ENCODE measurements around the gene EBLN2.
"Not testable (repeated sequence)": the region's sequence is repeated elsewhere in the genome, so short reads cannot be mapped to it uniquely, and the experiment has no call there.

Gene EBLN2

GRCh38 chr3:73066243-73066642 lies 4.8 kb downstream of the EBLN2 start:
- not testable (repeated sequence) for DNase-seq

GRCh38 chr3:73068419-73068818 lies 7.0 kb downstream of the EBLN2 start:
- DNase-seq, result no peak

- DNase-seq, result no peak
Observed at GRCh38 chr3:73069187-73069586, 7.7 kb downstream of the EBLN2 start.

DNA sequence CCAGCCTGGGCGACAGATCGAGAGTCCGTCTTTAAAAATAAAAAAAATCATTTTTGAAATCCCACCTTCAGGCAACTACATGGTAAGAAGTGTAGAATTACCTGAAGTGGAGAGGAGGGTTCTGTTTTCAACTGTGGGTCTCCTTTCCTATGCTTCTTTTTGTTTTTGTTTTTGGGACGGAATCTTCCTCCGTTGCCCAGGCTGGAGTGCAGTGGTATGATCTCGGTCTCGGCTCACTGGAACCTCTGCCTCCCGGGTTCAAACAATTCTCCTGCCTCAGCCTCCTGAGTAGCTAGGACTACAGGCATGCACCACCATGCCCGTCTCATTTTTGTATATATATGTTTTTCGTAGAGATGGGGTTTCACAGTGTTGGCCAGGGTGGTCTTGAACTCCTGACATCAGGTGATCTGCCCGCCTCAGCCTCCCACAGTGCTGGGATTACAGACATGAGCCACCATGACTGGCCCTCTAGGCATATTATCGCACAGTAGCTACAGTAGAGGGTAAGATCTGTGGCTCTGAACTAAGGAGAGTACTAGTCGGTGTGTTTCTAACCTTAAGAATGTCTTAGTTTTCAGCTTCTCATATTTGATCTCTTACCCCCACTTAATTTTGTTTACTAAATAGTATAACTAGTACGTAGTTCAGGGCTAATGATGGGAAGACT lies 8.5 kb downstream of the EBLN2 start:
- no peak for DNase-seq

DNA sequence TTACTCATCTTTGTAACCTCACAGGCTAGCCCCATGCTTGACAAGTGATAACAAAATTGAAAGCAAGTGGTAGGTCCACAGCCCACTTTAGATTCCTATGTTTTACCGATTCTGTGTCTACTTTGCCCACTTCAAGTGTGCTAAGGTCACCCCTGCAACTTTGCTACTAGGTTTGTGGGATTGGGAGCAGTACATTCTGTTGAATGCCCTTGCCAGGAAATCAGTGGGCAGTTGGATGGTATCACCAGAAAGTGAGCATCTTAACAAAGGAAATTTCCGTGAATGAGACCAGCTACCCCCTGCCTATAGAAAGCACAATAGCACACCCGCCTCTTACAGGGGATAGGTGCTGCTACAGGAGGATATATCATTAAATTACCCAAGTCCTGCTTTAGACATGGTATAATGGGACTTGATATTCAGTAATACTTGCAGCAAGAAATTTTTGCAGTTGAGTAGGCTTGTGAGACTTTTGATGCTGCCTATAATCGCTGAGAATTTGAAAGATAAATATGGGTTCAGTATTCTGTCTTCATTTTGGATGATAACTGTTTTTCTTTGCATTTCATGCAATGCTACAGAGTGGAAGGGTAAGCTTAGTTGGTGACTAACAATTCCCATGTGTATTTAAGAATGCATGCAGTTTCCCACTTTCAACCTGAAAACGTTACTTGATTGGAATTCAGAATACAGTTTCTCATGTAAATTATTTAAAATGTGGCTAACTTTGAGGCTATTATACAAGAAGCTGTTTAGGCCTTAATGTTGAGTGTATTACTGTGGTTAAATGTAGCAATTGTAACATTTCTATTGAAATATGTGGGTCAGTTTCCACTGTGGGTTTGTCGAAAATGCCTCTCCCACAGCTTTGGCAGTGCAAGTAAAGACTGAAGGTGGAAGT lies 9.5 kb downstream of the EBLN2 start:
- DNase-seq, result no peak

DNA sequence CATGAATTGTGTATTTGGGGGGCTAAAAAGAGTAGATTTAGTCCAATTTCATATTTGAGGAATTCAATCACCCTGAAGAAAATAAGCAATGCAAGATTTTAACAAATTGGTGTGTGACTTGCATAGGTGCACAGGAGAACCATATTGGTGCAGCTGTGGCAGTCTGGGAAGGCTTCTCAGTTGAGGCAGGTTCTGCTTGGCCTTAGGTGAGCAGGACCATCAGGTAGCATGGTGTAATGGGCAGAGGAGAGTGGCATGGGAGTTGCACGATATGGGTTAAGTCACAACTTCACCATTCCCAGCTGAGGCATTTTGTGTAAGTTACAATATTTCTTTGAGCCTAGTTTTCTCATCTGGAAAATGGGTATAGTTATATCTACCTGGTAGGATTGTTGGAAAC lies 10.5 kb downstream of the EBLN2 start:
- no peak for DNase-seq

- no peak for DNase-seq
Observed at GRCh38 chr3:73072634-73073033, 11.2 kb downstream of the EBLN2 start.

DNA sequence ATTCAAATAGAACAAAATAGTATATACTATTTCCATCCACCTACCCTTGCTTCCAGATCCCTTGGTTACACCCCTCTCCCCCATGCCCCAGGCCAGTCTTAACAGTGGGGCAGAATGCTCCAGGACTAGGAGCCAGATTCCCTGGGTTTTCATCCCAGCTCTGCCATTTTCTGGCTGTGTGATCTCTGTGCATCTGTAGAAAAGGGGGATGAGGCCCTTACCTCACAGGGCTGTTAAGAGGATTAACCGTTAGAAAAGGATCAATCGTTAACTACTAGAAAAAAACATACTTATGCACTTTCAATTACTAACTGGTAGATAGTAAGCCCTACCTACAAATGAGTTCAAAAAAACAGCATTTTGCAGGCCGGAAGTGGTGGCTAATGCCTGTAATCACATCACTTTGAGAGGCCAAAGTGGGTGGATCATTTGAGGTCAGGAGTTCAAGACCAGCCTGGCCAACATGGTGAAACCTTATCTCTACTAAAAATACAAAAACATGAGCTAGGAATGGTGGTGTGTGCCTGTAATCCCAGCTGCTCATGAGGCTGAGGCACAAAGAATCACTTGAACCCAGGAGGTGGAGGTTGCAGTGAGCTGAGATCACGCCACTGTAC lies 11.7 kb downstream of the EBLN2 start:
- no peak for DNase-seq

DNA sequence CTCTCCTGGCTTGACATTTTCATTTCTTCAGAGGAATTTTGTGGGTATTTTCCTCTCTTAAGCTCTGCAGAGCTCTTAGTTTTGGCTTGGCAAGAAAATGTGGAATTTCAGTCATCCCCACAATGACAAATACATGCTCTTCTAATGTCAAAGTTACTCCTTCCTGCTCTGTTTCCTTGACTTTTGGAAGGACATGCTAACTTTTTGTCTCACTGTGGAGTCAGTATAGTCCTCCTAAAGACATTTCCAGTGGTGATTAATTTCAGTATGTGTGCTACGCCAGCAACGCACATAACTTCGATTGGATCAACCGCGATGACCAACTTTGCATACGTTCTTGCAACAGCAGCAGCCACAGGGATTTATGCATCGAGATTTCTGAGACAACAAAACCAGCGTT lies 13.3 kb downstream of the EBLN2 start:
- DNase-seq, result no peak

DNA sequence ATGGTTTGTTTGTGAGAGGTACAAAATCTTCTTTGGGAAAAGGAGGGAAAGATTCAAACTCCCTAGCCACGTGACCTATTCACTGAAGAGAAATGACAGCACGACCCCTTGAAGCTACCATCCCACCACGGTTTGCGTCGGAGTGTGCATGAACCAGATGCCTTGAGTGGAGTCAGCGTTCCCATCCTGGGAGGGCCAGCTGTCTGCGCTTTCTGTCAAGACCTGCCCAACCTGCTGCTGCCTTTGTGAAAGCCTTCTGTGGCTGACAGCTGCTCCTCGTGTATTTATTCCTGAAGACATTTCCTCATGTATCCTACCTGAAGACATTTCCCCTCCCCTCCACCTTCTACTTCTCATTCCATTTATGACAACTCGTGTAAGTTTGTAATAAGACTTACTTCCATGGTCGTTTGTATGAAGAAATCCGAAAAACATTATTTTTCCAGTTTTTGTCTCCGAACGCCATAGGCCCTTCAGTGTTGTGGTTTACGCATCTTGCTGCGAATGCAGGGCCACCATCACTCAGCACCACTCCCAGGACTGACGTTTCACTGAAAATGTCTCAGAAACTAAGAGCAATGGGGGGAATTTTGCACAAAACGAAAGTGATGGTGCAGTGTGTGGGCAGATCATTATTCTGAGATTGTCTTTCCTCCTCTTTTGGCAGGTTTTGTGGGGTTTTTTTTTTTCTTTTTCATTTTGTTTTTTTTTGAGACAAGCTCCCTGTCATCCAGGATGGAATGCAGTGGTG lies 18.9 kb downstream of the EBLN2 start:
- DNase-seq, result no peak

DNA sequence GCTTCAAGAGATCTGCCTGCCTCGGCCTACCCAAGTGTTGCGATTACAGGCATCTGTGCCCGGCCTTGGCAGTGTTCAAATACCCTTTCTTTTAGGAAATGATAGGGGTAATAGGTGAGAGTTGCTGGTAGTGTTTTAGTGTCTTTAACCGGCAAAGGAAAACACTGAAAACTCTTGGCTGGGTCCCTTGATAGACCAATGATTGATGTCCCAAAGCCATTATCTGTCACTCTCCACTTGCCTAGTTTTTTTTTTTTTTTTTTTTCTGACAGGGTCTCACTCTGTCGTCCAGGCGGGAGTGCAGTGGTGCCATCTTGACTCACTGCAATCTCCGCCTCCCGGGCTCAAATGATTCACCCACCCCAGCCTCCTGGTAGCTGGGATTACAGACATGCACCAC lies 19.7 kb downstream of the EBLN2 start:
- DNase-seq, result no peak

GRCh38 chr3:73084170-73084569 lies 22.7 kb downstream of the EBLN2 start:
- DNase-seq, result no peak

DNA sequence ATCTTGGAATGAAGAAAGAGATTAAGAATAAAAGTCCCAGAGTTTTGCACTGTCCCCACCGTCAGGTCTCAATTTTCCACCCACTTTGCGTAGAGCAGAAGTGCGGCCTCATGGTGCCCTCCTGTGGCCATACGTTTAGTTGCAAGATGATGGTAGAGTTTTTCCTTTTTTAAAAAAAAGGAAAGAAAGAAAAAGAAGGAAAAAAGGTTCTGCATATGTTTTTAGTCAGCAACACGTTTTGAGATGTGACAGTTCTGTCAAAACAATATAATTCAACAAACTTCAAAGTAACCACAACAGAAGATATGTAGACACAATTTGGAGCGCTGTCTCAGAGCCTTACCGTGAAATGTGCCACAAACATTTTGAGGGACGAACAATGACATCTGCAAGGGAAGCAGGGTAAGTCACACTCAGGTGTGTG lies 24.6 kb downstream of the EBLN2 start:
- DNase-seq, result peak; percentile 57

DNA sequence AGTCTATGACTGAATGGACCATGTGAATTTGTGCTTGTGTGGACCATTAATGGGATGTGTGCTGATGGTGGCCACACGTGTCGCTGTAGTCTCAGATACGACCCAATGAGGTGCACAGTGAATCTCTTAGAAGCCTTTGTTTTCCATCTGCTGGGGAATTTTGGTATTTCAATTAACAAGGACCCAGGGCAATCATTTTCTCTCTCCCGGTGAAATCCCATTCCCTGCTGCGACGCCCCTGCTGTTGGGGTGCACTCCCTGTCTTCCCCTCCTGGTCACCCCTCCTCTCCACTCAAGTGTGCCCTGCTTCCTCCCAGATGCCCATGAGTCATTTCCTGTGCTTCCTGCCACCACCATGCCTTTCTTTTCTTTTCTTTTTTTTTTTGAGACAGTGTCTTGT lies 32.7 kb downstream of the EBLN2 start:
- no peak for DNase-seq

DNA sequence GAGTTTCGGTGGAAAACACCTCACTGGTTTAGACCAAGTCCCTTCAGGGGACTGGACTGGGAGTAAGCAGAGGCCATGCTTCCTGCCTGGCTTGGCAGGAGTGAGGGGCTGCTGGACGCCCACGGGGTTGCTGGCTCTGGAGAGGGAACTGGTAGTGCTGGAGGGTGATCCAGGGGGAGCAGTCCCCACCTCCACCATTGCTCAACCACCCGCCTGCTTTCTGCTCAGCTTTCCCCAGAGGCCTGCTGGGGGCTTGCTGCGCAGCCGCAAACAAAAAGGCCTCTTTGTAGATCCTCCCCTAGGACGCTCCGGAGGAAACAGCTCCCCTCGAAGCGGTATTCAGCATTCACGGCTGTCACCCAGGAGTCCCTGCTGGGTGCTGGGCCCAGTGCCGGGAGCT lies 33.5 kb downstream of the EBLN2 start:
- DNase-seq, result no peak

DNA sequence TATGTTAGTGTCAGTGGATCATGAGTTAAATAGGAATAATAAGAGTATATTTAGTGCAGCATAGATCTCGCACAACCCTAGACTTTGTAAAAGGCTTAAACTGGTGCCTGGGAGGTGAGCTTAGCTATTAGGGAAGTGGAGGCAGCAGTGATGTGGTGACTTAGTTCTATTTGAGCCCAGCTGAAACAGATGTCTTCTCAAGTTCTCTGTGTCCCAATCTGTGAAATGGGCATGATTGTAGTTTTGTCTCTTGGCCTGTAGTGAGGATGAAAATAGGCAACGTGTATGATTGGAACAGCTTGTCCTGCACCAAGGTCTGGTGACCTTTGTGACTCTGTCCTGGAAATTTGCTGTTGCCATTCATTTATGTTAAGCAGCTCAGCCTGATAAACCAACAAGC lies 34.7 kb downstream of the EBLN2 start:
- no peak for DNase-seq

- DNase-seq, result no peak
Observed at GRCh38 chr3:73098026-73098425, 36.6 kb downstream of the EBLN2 start.

- DNase-seq, result no peak
Observed at GRCh38 chr3:73098873-73099272, 37.4 kb downstream of the EBLN2 start.

DNA sequence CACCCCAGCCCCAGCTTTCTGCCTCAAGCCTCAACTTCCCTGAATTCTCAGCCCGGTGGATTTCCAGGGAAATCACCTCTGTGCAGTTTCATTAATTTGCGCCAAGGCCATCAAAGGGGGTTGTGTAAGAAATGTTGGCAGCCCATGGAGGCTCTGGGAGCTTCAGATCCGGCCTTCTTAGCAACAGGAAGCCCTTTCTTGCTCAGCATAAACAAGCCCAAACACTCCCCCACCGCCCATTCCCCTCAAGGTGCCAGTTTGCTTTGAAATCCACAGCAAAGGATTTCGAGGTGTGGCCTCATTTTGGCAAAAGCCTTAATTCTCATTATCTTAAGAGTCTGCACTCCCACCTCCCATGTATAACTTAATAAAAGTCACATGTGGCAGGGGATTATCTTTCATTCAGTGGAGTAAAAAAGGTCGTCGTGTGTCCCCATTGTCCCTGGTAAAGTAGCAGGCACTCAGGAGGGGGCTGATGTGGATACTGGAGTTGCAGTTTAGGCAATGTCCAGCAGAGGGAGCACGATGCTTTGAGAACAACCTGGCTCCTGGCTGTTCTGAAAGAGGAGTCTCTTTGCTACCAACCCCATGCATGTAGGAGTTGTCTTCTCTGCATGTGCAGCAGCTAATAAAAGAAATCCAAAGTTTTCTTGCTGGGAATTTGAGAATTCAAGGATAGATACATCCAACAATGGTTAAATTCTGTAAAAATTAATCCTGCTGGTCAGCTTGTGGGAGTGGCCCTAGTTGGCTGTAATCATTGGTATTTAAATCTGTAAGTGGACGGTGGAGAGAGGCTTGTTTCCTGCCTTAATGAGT lies 39.5 kb downstream of the EBLN2 start:
- DNase-seq, result peak; percentile 65

GRCh38 chr3:73101881-73102280 lies 40.4 kb downstream of the EBLN2 start:
- DNase-seq, result no peak

DNA sequence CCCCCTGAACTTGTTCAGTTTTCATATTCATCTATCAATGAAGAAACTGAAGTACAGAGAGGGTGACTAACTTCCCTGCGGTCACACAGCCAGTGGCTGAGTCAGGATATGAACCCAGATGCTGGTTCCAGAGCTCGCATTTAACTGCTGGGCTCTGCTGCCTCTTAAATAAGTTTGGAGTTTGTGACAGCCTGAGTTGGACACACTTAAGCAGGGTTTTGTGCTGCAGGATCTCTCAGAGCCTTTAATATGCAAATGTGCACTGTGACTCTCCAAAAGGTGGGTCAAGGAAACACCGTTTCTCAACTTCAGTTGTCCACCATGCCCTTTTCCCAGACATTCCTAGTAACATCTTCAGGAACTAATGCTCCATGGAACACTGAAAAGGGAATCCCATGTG lies 45.8 kb downstream of the EBLN2 start:
- no peak for DNase-seq

- no peak for DNase-seq
Observed at GRCh38 chr3:73107676-73108187, 46.3 kb downstream of the EBLN2 start.

All from activated T-cell treated with anti-CD3 and anti-CD28 coated beads, Interleukin-2, amount 50 U/mL, for 1 hour (primary cell).